Skeletal muscle tissue (tissue), 4 donors: Measurements from ENCODE around the gene LBX1. TPM values are rescaled to one million over a fixed set of nuclear protein-coding genes. Genes with fewer than 3 reads are reported as not detected.

Source experiments
- H3K27ac ChIP-seq: one replicate; pipeline ENCODE4 v1.7.0; 2013; ENCODE audit warnings: mild to moderate bottlenecking, low read depth, low read length, inconsistent platforms
- H3K27me3 ChIP-seq, 3 donors: one replicate each; pipeline ENCODE4 v1.7.0; 2013; ENCODE audit warnings: low read length in 3 of 3; ENCODE audit not compliant: control insufficient read depth in 3 of 3, insufficient read depth in 3 of 3
- H3K36me3 ChIP-seq, 3 donors: one replicate each; pipeline ENCODE4 v1.7.0; 2013; ENCODE audit warnings: low read length in 3 of 3; ENCODE audit not compliant: control insufficient read depth in 3 of 3, insufficient read depth in 3 of 3
- H3K4me1 ChIP-seq, 3 donors: one replicate each; pipeline ENCODE4 v1.7.0; 2013; ENCODE audit warnings: low read length in 3 of 3, mild to moderate bottlenecking in 3 of 3; ENCODE audit not compliant: control insufficient read depth in 3 of 3, insufficient read depth in 3 of 3
- H3K4me3 ChIP-seq, 3 donors: one replicate each; pipeline ENCODE4 v1.7.0; 2013; ENCODE audit warnings: low read length in 3 of 3
- H3K9ac ChIP-seq, 3 donors: one replicate each; pipeline ENCODE4 v1.7.0; 2013; ENCODE audit warnings: low read length in 3 of 3, mild to moderate bottlenecking in 3 of 3, moderate library complexity in 2 of 3, low read depth in 1 of 3
- H3K9me3 ChIP-seq, 3 donors: one replicate each; pipeline ENCODE4 v1.7.0; 2013; ENCODE audit warnings: low read length in 3 of 3; ENCODE audit not compliant: control insufficient read depth in 3 of 3
- total RNA-seq: library from RNA; depleted of rRNA; stranded (reverse); fragments of >200 nt; gene quantifications from one replicate; pipeline ENCODE4 v1.2.3, GENCODE V29; 2014
- donor health status: Osteomylitis.

LBX1 gene
- total RNA-seq, 1 donor from 2014 or later, result 3.1 TPM

DNA sequence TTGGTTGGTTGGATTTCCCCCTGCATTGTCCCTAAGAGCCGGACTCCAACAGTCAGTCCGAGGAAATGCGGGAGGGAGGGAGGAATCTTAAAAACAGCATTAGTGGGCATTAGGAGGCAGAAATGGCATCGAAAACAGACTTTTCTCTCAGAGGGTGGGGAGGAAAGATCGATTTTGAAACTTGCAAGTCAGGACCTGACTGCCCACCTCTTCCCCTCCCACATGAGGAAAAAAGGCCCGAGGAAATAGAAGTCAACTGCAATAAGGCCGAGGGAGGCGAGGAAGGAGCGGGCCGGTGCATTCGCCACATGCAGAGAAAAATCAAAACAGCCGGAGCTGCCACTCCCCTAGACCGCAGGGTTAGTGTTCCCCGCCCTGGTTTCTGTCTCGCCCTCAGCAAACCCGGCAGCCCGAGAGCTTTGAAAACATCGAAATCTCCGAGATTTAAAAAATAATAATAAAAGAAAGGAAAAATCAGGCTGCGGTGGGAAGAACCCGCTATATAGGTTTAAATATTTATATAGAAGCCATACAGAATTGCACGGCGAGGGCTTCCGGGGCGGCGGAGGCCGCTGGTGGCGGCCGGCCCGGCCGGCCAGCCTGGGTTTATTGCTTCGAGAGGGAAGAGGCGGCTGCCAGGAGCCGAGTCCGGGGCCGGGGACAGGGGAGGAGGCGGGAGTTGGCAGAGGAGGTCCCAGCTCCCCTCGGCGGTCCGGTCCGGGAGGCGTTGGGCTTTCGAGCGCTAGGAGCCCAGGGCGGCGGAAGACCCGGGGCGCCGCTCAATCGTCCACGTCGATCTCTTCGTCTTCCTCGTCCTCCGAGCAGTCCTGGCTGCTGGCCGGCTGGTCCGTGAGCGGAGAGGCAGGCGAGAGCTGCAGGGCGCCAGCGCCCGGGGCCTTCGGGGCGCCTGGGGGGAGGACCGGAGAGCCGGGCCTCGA, 2.5 kb downstream of the LBX1 start:
- Histone ChIP-seq H3K4me3 (peak overlapping the region; percentile 74 to 83 (median 82)), H3K36me3 (no peaks in the 10 kb centered on the region), H3K27ac (peak overlapping the region; percentile 92), H3K9ac (peak overlapping the region; percentile 83 to 95 (median 88)), H3K4me1 (peaks cover 51 to 64% (median 59%) of the 10 kb centered on the region in 3 donors), H3K9me3 (no peaks in the 10 kb centered on the region), H3K27me3 (peaks cover 51 to 79% (median 62%) of the 10 kb centered on the region in 3 donors)

DNA sequence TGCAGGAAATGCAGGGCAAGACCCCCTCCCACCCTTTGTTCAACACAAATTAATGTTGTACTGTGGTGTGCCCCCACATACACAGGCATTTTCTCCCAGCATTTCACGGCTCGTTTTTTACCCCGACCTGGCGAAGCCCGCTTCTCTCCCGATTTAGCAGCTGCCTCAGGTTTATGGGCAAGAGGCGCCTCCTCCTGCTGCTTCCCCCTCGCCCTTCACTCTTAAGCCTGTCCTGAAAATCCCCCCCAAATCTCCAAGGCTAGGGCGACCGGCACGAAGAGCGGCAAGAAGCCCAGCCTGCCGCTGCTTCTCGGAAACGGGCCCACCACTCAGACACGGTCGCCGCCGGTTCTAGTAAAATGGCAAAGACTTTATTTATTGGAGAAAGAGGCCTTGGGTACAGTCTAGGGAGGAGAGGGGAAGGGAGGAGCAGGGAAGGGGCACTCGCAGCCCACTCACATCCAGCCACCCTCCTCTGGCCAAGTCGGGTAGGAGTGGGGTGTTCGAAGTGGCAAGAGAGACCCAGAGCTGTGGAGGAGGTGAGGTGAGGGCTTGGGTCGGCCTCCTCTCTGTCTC, 3.3 kb downstream of the LBX1 start:
- Histone ChIP-seq H3K36me3 (no peaks in the 10 kb centered on the region), H3K9me3 (no peaks in the 10 kb centered on the region), H3K27ac (peak overlapping the region; percentile 92), H3K27me3 (peaks cover 54 to 80% (median 61%) of the 10 kb centered on the region in 3 donors), H3K4me3 (peak overlapping the region; percentile 74 to 83 (median 82)), H3K9ac (peak overlapping the region; percentile 83 to 95 (median 86)), H3K4me1 (peaks cover 44 to 56% (median 51%) of the 10 kb centered on the region in 3 donors)

DNA sequence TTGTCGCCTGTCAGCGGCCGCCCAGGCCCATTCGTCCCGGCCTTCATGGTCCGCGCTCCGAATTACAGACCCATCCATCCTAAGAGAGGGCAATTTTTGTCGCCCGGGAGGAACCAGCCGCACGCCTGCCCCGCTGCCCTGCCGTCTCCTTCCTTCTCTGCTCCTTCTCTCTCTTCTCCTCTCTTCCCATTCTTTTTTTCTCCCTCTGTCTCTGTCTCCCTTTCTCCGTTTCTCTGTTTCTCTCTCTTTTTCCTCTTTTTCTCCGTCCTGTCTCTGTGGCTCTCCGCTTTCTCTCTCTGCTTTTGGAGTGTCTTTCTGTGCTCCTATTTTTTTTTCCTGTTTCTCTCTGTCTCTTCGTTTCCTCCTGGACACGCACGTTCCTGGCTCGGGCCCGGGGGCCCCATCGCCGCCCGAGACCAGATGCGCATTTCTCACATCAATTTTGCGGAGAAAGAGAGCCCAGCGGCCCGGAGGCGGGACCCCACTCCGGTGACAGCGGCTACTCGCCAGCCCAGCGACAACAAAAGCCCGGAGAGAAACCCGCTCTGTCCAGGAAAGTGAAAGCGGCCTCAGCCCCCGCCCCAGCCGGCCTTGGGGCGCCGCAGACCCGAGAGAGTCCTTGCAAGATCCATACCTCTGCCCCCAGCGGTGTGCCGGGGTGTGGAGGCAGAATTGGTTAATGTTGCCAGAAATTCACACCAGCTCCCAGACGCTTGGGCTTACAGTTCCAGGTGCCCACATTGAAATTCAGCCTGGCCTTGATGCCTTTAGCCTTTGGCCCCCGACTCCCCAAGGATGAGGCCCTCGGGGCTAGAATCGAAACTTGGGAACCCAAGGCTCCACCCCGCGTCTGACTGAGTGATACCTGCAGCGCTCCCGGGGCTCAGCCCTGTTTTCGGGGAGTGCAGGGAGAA, 4.1 kb downstream of the LBX1 start:
- peak overlapping the region; percentile 74 to 83 (median 82) for H3K4me3 ChIP-seq
- H3K27ac ChIP-seq, result peak overlapping the region; percentile 92
- H3K27me3 ChIP-seq, result peaks cover 56 to 81% (median 64%) of the 10 kb centered on the region in 3 donors
- no peaks in the 10 kb centered on the region for H3K9me3 ChIP-seq
- H3K36me3 ChIP-seq, result no peaks in the 10 kb centered on the region
- H3K4me1 ChIP-seq, result peaks cover 37 to 52% (median 46%) of the 10 kb centered on the region in 3 donors
- peak overlapping the region; percentile 83 to 95 (median 86) for H3K9ac ChIP-seq

DNA sequence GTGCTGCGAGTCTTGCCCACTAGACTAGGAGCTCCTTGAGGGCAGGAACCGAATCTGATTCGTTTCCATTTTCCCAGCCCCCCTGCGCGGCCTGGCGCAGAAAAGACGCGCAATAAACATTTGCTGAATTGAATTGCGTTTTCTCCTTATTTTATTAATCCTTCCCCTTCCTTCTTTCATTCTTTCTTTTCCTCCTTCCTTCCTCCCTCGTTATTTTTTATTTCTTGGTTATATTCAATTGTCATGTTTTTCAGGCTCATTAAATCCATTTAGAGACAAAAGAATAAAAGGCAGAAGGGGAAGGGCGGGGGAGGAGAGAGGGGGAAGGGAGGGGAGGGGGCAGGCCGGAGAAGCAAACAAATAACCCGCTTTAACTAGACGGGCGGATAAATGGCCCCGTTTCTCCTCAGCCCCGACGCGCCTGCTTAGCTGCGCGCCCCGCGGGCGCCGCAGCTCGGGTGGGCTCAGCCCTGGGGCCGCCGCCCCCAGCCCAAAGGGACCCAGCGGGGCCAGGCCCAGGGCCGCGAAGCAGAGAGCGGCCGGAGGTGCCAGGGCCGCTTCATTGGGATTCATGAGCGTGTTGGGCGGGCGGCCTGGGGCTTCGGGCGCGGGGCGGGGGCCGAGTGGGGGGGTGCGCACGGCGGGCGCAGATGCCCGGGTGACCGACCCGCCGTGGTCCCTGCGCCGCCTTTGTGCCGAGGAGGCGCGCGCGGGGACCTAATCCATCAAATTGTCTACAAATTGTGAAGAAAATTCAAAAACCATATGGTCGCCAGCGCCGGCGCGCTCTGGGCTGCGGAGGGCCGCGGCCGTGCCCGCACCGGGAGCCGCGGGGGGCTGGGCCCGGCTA, 5.0 kb downstream of the LBX1 start:
- H3K9ac ChIP-seq, result peak overlapping the region; percentile 83 to 95 (median 86)
- no peaks in the 10 kb centered on the region for H3K36me3 ChIP-seq
- H3K9me3 ChIP-seq, result no peaks in the 10 kb centered on the region
- H3K27me3 ChIP-seq, result peaks cover 60 to 80% (median 73%) of the 10 kb centered on the region in 3 donors
- H3K27ac ChIP-seq, result no peak overlapping the region
- H3K4me3 ChIP-seq, result peak overlapping the region; percentile 74 to 83 (median 82)
- peaks cover 36 to 50% (median 46%) of the 10 kb centered on the region in 3 donors for H3K4me1 ChIP-seq

DNA sequence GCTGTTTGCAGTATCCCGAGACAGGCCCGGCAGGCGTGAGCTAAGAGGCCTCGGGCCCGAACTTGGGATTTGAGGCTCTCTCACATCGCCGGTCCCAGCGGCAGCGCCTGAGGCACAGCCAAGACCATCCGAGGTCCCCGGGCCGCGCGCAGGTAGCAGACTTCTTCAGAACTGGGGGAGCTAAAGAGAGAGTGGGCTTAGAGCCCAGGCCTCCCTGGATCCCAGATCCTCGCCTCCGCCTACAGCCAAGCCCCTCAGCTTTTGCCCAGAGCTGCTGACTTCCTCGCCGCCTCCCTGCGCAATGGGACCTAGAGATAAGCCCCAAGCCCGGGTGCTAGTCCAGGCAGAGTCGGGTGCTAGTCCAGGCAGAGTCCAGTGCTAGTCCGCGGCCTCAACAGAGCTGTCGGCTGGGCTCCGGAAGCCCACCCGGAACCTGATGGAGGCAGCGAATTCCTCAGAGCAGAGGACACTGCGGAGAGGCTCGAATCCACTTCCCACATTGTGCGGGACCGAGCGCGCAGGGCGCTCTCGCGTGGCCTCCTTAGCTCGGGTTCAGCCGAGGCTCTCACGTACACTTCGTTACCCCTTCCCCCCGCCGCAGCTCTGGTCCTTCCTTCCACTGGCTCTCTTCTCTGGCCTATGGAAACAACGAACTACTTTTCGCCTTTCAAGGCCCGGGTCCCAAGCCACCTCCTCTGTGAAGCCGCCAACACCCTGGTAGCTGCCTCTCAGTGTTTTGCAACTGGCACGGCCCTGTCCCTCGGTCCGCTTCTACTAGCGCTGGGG, 5.8 kb downstream of the LBX1 start:
- no peaks in the 10 kb centered on the region for H3K9me3 ChIP-seq
- H3K9ac ChIP-seq, result peak overlapping the region in 2 of 3 donors; percentile 64 to 79
- H3K4me3 ChIP-seq, result peak overlapping the region; percentile 61 to 76 (median 69)
- H3K36me3 ChIP-seq, result no peaks in the 10 kb centered on the region
- no peak overlapping the region for H3K27ac ChIP-seq
- H3K27me3 ChIP-seq, result peaks cover 62 to 81% (median 79%) of the 10 kb centered on the region in 3 donors
- H3K4me1 ChIP-seq, result peaks cover 34 to 46% (median 42%) of the 10 kb centered on the region in 3 donors

- Histone ChIP-seq H3K4me1 (peaks cover 31 to 41% (median 35%) of the 10 kb centered on the region in 3 donors), H3K36me3 (no peaks in the 10 kb centered on the region), H3K4me3 (peak overlapping the region; percentile 61 to 76 (median 69)), H3K9me3 (no peaks in the 10 kb centered on the region), H3K9ac (peak overlapping the region in 2 of 3 donors; percentile 64 to 79), H3K27ac (no peak overlapping the region), H3K27me3 (peaks cover 66 to 82% (median 78%) of the 10 kb centered on the region in 3 donors)
These were observed 6.5 kb downstream of the LBX1 start for GRCh38 chr10:101222683-101223273.

DNA sequence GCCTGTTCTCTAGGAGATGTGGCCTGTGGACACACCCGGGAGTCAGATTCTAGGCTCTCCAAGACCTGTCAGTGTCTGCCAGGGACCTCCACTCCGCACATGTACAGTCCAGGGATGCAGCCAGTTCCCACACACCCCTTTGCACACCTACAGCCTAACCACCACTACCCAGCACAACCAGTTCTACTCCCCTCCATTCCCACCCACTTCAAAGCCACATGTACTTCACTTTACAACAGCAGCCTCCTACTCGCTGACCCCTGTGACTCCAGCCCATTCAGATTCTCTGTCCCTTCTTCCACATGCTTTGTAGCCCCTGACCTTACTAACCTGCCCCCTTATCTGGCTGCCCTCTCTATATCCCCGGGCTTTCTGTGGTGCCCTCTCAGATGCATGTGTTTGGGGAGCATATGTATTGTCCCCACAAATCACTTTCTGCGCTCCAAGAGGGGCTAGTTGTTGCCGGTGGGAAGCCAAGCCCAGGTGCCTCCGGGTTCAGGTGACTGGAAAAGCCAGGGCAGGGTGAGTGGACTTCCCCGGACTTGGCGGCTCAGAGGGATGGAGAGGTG, 7.2 kb downstream of the LBX1 start:
- Histone ChIP-seq H3K36me3 (no peaks in the 10 kb centered on the region), H3K27ac (no peak overlapping the region), H3K9ac (no peak overlapping the region), H3K4me3 (no peak overlapping the region), H3K27me3 (peaks cover 65 to 82% (median 77%) of the 10 kb centered on the region in 3 donors), H3K9me3 (no peaks in the 10 kb centered on the region), H3K4me1 (peaks cover 27 to 38% (median 29%) of the 10 kb centered on the region in 3 donors)

GRCh38 chr10:101221549-101221948, 7.7 kb downstream of the LBX1 start:
- no peaks in the 10 kb centered on the region for H3K36me3 ChIP-seq
- no peak overlapping the region for H3K9ac ChIP-seq
- H3K4me1 ChIP-seq, result peaks cover 26 to 35% (median 27%) of the 10 kb centered on the region in 3 donors
- H3K27me3 ChIP-seq, result peaks cover 69 to 82% (median 80%) of the 10 kb centered on the region in 3 donors
- H3K27ac ChIP-seq, result no peak overlapping the region
- H3K9me3 ChIP-seq, result no peaks in the 10 kb centered on the region
- no peak overlapping the region for H3K4me3 ChIP-seq
